GM12873 (cell line): Measurements from ENCODE around the gene SCLT1.

ENCODE experiments used
- CTCF ChIP-seq: IDR thresholded peaks from 2 replicates; pipeline ENCODE4 v1.5.1; 2012; ENCODE audit warnings: low read depth, mild to moderate bottlenecking, moderate library complexity, low read length, control low read depth; ENCODE audit not compliant: insufficient read depth; ENCODE audit errors: missing control alignments

Gene SCLT1

GRCh38 chr4:128865132-128865531 is 228.2 kb downstream of the SCLT1 start:
- TF ChIP-seq CTCF, result no peak

GRCh38 chr4:128863312-128864075 is 229.8 kb downstream of the SCLT1 start:
- TF ChIP-seq CTCF, result peak; percentile 88

- TF ChIP-seq CTCF, result no peak
Observed at GRCh38 chr4:128862608-128863311, 230.6 kb downstream of the SCLT1 start.

- TF ChIP-seq CTCF, result no peak
Observed at GRCh38 chr4:128861856-128862518, 231.4 kb downstream of the SCLT1 start.

GRCh38 chr4:128859887-128860677 is 233.3 kb downstream of the SCLT1 start:
- TF ChIP-seq CTCF, result no peak

GRCh38 chr4:128858879-128859671 is 234.3 kb downstream of the SCLT1 start:
- no peak for TF ChIP-seq CTCF
